Liver (tissue), 3 donors: Measurements from ENCODE around the gene BANK1.

ENCODE experiments used
- EGR1 ChIP-seq, 2 donors: IDR thresholded peaks; 2 replicates each; pipeline ENCODE4 v1.6.1; 2016 to 2018; ENCODE audit warnings: antibody characterized with exemption in 2 of 2, low read depth in 2 of 2
- GABPA ChIP-seq, 2 donors: IDR thresholded peaks in 1 of 2; conservative IDR thresholded peaks in 1 of 2; 2 replicates each; pipeline ENCODE4 v1.6.1; 2016; ENCODE audit warnings: antibody characterized with exemption in 2 of 2, mild to moderate bottlenecking in 1 of 2, moderate library complexity in 1 of 2
- JUND ChIP-seq, 2 donors: IDR thresholded peaks; 2 replicates each; pipeline ENCODE4 v1.6.1; 2016; ENCODE audit warnings: antibody characterized with exemption in 2 of 2
- MAX ChIP-seq: IDR thresholded peaks from 2 replicates; pipeline ENCODE4 v1.6.1; 2016; ENCODE audit warnings: antibody characterized with exemption
- RAD21 ChIP-seq, 2 donors: IDR thresholded peaks; 2 replicates each; pipeline ENCODE4 v1.6.1; 2016; ENCODE audit warnings: antibody characterized with exemption in 2 of 2, mild to moderate bottlenecking in 2 of 2
- REST ChIP-seq: IDR thresholded peaks from 2 replicates; pipeline ENCODE4 v1.6.1; 2016; ENCODE audit warnings: antibody characterized with exemption, mild to moderate bottlenecking
- RXRA ChIP-seq, 2 donors: IDR thresholded peaks; 2 replicates each; pipeline ENCODE4 v1.6.1; 2017 to 2018; ENCODE audit warnings: antibody characterized with exemption in 2 of 2, mild to moderate bottlenecking in 1 of 2
- SP1 ChIP-seq: IDR thresholded peaks from 2 replicates; pipeline ENCODE4 v1.6.1; 2018; ENCODE audit warnings: antibody characterized with exemption, mild to moderate bottlenecking
- TAF1 ChIP-seq: conservative IDR thresholded peaks from 2 replicates; pipeline ENCODE4 v1.6.1; 2016; ENCODE audit warnings: antibody characterized with exemption, mild to moderate bottlenecking
- YY1 ChIP-seq: IDR thresholded peaks from 2 replicates; pipeline ENCODE4 v1.6.1; 2016; ENCODE audit warnings: antibody characterized with exemption, mild to moderate bottlenecking
- TF ChIP-seq, protein P1 (sequence below): fragments of 150-350 bp; IDR thresholded peaks from 2 replicates; pipeline ENCODE4 v1.5.1; 2017; ENCODE audit warnings: improper control_type of control experiment, low read depth, low read length; ENCODE audit not compliant: missing input control
- TF ChIP-seq, protein P2 (sequence below): IDR thresholded peaks from 2 replicates; pipeline ENCODE4 v1.6.1; 2016; ENCODE audit warnings: antibody characterized with exemption
- TF ChIP-seq, protein P3 (sequence below): IDR thresholded peaks from 2 replicates; pipeline ENCODE4 v1.6.1; 2016; ENCODE audit warnings: antibody characterized with exemption
- donor health status: healthy.
- donor health status: healthy.

GRCh38 chr4:101791182-101791558, 640 bp downstream of the BANK1 start:
- TF ChIP-seq, protein P1, sequence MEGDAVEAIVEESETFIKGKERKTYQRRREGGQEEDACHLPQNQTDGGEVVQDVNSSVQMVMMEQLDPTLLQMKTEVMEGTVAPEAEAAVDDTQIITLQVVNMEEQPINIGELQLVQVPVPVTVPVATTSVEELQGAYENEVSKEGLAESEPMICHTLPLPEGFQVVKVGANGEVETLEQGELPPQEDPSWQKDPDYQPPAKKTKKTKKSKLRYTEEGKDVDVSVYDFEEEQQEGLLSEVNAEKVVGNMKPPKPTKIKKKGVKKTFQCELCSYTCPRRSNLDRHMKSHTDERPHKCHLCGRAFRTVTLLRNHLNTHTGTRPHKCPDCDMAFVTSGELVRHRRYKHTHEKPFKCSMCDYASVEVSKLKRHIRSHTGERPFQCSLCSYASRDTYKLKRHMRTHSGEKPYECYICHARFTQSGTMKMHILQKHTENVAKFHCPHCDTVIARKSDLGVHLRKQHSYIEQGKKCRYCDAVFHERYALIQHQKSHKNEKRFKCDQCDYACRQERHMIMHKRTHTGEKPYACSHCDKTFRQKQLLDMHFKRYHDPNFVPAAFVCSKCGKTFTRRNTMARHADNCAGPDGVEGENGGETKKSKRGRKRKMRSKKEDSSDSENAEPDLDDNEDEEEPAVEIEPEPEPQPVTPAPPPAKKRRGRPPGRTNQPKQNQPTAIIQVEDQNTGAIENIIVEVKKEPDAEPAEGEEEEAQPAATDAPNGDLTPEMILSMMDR, result no peak
- no peak for TF ChIP-seq REST
- TF ChIP-seq MAX, result no peak
- no peak for TF ChIP-seq JUND (IDR thresholded peaks at IDR 0.05)
- TF ChIP-seq, protein P2, sequence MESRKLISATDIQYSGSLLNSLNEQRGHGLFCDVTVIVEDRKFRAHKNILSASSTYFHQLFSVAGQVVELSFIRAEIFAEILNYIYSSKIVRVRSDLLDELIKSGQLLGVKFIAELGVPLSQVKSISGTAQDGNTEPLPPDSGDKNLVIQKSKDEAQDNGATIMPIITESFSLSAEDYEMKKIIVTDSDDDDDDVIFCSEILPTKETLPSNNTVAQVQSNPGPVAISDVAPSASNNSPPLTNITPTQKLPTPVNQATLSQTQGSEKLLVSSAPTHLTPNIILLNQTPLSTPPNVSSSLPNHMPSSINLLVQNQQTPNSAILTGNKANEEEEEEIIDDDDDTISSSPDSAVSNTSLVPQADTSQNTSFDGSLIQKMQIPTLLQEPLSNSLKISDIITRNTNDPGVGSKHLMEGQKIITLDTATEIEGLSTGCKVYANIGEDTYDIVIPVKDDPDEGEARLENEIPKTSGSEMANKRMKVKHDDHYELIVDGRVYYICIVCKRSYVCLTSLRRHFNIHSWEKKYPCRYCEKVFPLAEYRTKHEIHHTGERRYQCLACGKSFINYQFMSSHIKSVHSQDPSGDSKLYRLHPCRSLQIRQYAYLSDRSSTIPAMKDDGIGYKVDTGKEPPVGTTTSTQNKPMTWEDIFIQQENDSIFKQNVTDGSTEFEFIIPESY, result no peak
- TF ChIP-seq SP1, result no peak
- TF ChIP-seq, protein P3, sequence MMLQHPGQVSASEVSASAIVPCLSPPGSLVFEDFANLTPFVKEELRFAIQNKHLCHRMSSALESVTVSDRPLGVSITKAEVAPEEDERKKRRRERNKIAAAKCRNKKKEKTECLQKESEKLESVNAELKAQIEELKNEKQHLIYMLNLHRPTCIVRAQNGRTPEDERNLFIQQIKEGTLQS, result no peak
- TF ChIP-seq TAF1, result no peak
- TF ChIP-seq GABPA (IDR thresholded peaks at IDR 0.05 in 1 of 2, conservative IDR thresholded peaks at IDR 0.05 in 1 of 2), result no peak
- TF ChIP-seq RAD21 (IDR thresholded peaks at IDR 0.05), result no peak
- TF ChIP-seq RXRA (IDR thresholded peaks at IDR 0.05), result no peak
- no peak for TF ChIP-seq YY1
- TF ChIP-seq EGR1 (IDR thresholded peaks at IDR 0.05; ENCODE audit: low read depth in 2 of 2), result no peak
